HCT116 (cell line): ENCODE results near the gene RPS2. TPM values are rescaled to one million over a fixed set of nuclear protein-coding genes. Genes with fewer than 3 reads are reported as not detected.

Experiments
- ATAC-seq: fragments of 200-7000 bp; cut with Tn5 transposase; 2 replicates; pipeline ENCODE4 v1.9.1; 2020; ENCODE audit warnings: mild to moderate bottlenecking, moderate library complexity
- BruUV-seq: library from RNA; stranded (reverse); fragments of 400-500 nt; replicated peaks from 2 replicates; lab custom pipeline; 2021; lab: Mats Ljungman, UMichigan
- CTCF ChIA-PET: fragments of 300-600 bp; sonication (Branson Sonifier 250); formaldehyde crosslinking; loops from one replicate; lab custom pipeline; 2021; ENCODE audit warnings: antibody characterized with exemption; lab: Charles Lee
- POLR2A ChIA-PET: fragments of 300-600, 350-600 bp; sonication (Branson Sonifier 250); formaldehyde crosslinking; loops from one replicate; lab custom pipeline; 2021; ENCODE audit warnings: antibody characterized with exemption; lab: Charles Lee
- RAD21 ChIA-PET, 2 experiments: fragments of 300-600 bp; sonication (Branson Sonifier 250); formaldehyde crosslinking; loops; one replicate each; lab custom pipeline; 2023; ENCODE audit warnings: low total read pairs in 2 of 2; ENCODE audit not compliant: uncharacterized antibody in 2 of 2, unreplicated experiment in 2 of 2, low non-redundant PET in 1 of 2; lab: Charles Lee
- DNase-seq: peaks from one replicate; pipeline ENCODE4 v3.0.0-alpha.2; 2010; ENCODE audit warnings: low read depth, low spot score
- H2AFZ ChIP-seq: fragments of 200-600 bp; shearing (Covaris generic), sonication (generic); 2 replicates; pipeline ENCODE4 v1.6.1; 2017; ENCODE audit warnings: low read depth, mixed run types, mixed read lengths, antibody characterized with exemption, low read length; ENCODE audit not compliant: poor library complexity, severe bottlenecking
- H3K27ac ChIP-seq: 2 replicates; pipeline ENCODE4 v1.5.1; 2012; ENCODE audit warnings: low read depth, low read length
- H3K27me3 ChIP-seq: fragments of 200-600 bp; sonication (generic); 2 replicates; pipeline ENCODE4 v1.6.1; 2016; ENCODE audit warnings: mixed run types, low read length, mixed read lengths; ENCODE audit not compliant: insufficient read depth
- H3K36me3 ChIP-seq, 2 experiments: fragments of 200-500 bp in 1 of 2; fragments of 200-600 bp in 1 of 2; sonication (Bioruptor generic) in 1 of 2; sonication (generic) in 1 of 2; 2 replicates each; pipeline versions ENCODE4 v1.5.1 to v1.6.1; 2014 to 2016; ENCODE audit warnings: low read length in 2 of 2, inconsistent platforms in 1 of 2, mixed read lengths in 1 of 2, mixed run types in 1 of 2; ENCODE audit not compliant: insufficient read depth in 2 of 2, control insufficient read depth in 1 of 2
- H3K4me1 ChIP-seq, 2 experiments: fragments of 200-600 bp in 1 of 2; sonication (generic) in 1 of 2; 2 replicates each; pipeline versions ENCODE4 v1.5.1 to v1.6.1; 2012 to 2017; ENCODE audit warnings: low read length in 2 of 2, inconsistent platforms in 1 of 2, mild to moderate bottlenecking in 1 of 2, mixed read lengths in 1 of 2, mixed run types in 1 of 2, moderate library complexity in 1 of 2; ENCODE audit not compliant: insufficient read depth in 2 of 2, control insufficient read depth in 1 of 2
- H3K4me2 ChIP-seq: fragments of 200-600 bp; sonication (generic); 2 replicates; pipeline ENCODE4 v1.6.1; 2017; ENCODE audit warnings: mixed run types, low read length, mixed read lengths
- H3K4me3 ChIP-seq, 2 experiments: fragments of 200-600 bp in 1 of 2; sonication (generic) in 1 of 2; replicated peaks in 1 of 2; 2 replicates each; pipeline ENCODE4 v1.5.1; 2011 to 2016; ENCODE audit warnings: low read length in 2 of 2, control low read depth in 1 of 2, low read depth in 1 of 2, mild to moderate bottlenecking in 1 of 2, mixed read lengths in 1 of 2, mixed run types in 1 of 2
- H3K79me2 ChIP-seq: fragments of 200-600 bp; sonication (generic); 2 replicates; pipeline ENCODE4 v1.6.1; 2017; ENCODE audit warnings: mild to moderate bottlenecking, mixed run types, low read length, moderate library complexity, mixed read lengths; ENCODE audit not compliant: insufficient read depth
- H3K9ac ChIP-seq: fragments of 200-600 bp; sonication (generic); 2 replicates; pipeline ENCODE4 v1.6.1; 2016; ENCODE audit warnings: low read length, mixed read lengths
- H3K9me2 ChIP-seq: fragments of 200-600 bp; sonication (generic), shearing (Covaris generic); 2 replicates; pipeline ENCODE4 v1.6.1; 2017; ENCODE audit warnings: mixed run types, mild to moderate bottlenecking, moderate library complexity; ENCODE audit not compliant: insufficient read depth
- H3K9me3 ChIP-seq, 2 experiments: fragments of 200-500 bp in 1 of 2; fragments of 200-600 bp in 1 of 2; sonication (Bioruptor generic) in 1 of 2; sonication (generic) in 1 of 2; 2 replicates each; pipeline ENCODE4 v1.6.1; 2014 to 2017; ENCODE audit warnings: low read length in 2 of 2, mixed read lengths in 2 of 2, inconsistent platforms in 1 of 2, low read depth in 1 of 2, mild to moderate bottlenecking in 1 of 2, mixed run types in 1 of 2, moderate library complexity in 1 of 2; ENCODE audit not compliant: control insufficient read depth in 1 of 2, insufficient read depth in 1 of 2
- H4K20me1 ChIP-seq: fragments of 200-600 bp; sonication (generic), shearing (Covaris generic); 2 replicates; pipeline ENCODE4 v1.6.1; 2017; ENCODE audit warnings: mixed run types, mild to moderate bottlenecking, moderate library complexity; ENCODE audit not compliant: insufficient read depth
- CEBPB ChIP-seq: IDR thresholded peaks from 2 replicates; pipeline ENCODE4 v1.6.1; 2012; ENCODE audit warnings: low read depth
- ELF1 ChIP-seq: IDR thresholded peaks from 2 replicates; pipeline ENCODE4 v1.6.1; 2012; ENCODE audit warnings: low read depth, borderline replicate concordance
- FOSL1 ChIP-seq: IDR thresholded peaks from 2 replicates; pipeline ENCODE4 v1.6.1; 2012; ENCODE audit warnings: low read depth
- JUND ChIP-seq: IDR thresholded peaks from 2 replicates; pipeline ENCODE4 v1.6.1; 2012
- POLR2AphosphoS5 ChIP-seq: IDR thresholded peaks from 2 replicates; pipeline ENCODE4 v1.6.1; 2011; ENCODE audit warnings: mild to moderate bottlenecking, low read depth, low read length, moderate library complexity
- SIN3A ChIP-seq: IDR thresholded peaks from 2 replicates; pipeline ENCODE4 v1.6.1; 2012; ENCODE audit warnings: low read depth
- YY1 ChIP-seq: IDR thresholded peaks from 2 replicates; pipeline ENCODE4 v1.6.1; 2011; ENCODE audit warnings: low read length, low read depth, moderate library complexity, mild to moderate bottlenecking; ENCODE audit not compliant: insufficient replicate concordance; ENCODE audit errors: extremely low read depth
- ZFX ChIP-seq: fragments of 450-650 bp; IDR thresholded peaks from 2 replicates; pipeline ENCODE4 v1.6.1; 2017
- ZNF274 ChIP-seq: fragments of 200-500 bp; sonication (Bioruptor generic); IDR thresholded peaks from 2 replicates; pipeline ENCODE4 v1.6.1; 2014; ENCODE audit warnings: mild to moderate bottlenecking, low read depth, low read length, inconsistent platforms
- intact Hi-C: fragments of 100-400 bp; cut with micrococcal nuclease; formaldehyde crosslinking; loops from 2 replicates; pipeline ENCODE4 v1.10.0; 2022
- total RNA-seq: library from RNA; stranded (reverse); gene quantifications from one replicate; pipeline ENCODE4 v1.2.1, GENCODE V29; 2021; ENCODE audit not compliant: unreplicated experiment
- TF ChIP-seq, protein P1 (sequence below): IDR thresholded peaks from 2 replicates; pipeline ENCODE4 v1.6.1; 2012; ENCODE audit warnings: low read depth
- TF ChIP-seq, protein P2 (sequence below), 3 experiments: fragments of 200-600 bp in 1 of 3; sonication (generic) in 1 of 3; IDR thresholded peaks in 2 of 3; conservative IDR thresholded peaks in 1 of 3; 2 replicates each; pipeline ENCODE4 v1.5.1; 2012 to 2017; ENCODE audit warnings: low read depth in 2 of 3, low read length in 2 of 3, antibody characterized with exemption in 1 of 3, borderline replicate concordance in 1 of 3, control low read depth in 1 of 3, mild to moderate bottlenecking in 1 of 3, mixed read lengths in 1 of 3, mixed run types in 1 of 3, moderate library complexity in 1 of 3; ENCODE audit not compliant: insufficient read depth in 1 of 3

The RPS2 gene
- total RNA-seq, 1 experiment from 2014 or later = 6,265 TPM

DNA sequence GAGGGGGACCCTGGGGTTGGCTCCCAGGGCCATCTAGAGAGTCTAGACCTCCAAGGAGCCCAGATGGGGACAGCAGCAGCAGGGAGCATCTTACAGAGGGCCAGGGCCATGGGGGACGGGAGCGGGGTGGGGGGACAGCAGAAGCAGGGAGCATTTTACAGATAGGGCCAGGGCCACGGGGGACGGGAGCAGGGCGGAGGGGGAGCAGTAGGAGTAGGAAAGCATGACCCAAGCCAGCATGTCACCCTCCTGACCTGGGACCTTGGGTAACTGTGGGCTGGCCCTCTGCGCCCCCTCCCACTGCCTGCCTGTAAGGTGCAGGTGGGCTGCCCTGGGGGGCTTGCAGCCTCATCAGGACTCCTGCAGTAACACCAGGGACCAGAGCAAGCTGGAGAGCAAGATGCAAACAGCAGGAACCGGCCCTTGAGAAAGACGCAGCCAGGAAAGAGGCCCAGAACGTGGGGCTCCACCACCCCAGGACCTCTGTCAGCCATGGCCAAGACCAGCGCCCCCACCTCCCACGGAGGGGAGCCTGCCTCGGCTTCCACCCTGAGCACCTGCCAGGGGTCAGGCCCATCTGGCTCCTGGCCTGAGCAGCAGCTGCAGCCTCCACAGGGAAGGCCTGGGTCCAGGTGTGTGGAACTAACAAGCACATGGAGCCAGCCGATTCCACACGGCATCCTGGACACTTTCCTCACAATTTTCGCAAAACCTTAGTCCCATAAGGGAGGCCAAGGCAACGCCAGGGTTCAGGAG, 42.6 kb upstream of the RPS2 start:
- H4K20me1 ChIP-seq = peaks cover 9% of the 10 kb centered on the region; the same call in 1 of the 2 replicates
- RAD21 ChIA-PET = no interaction called here
- no peak for DNase-seq
- no TSS peak for BruUV-seq
- TF ChIP-seq ZNF274 = no peak
- no peak for TF ChIP-seq ELF1
- TF ChIP-seq POLR2AphosphoS5 = no peak
- no peak for TF ChIP-seq ZFX
- TF ChIP-seq, protein P1, sequence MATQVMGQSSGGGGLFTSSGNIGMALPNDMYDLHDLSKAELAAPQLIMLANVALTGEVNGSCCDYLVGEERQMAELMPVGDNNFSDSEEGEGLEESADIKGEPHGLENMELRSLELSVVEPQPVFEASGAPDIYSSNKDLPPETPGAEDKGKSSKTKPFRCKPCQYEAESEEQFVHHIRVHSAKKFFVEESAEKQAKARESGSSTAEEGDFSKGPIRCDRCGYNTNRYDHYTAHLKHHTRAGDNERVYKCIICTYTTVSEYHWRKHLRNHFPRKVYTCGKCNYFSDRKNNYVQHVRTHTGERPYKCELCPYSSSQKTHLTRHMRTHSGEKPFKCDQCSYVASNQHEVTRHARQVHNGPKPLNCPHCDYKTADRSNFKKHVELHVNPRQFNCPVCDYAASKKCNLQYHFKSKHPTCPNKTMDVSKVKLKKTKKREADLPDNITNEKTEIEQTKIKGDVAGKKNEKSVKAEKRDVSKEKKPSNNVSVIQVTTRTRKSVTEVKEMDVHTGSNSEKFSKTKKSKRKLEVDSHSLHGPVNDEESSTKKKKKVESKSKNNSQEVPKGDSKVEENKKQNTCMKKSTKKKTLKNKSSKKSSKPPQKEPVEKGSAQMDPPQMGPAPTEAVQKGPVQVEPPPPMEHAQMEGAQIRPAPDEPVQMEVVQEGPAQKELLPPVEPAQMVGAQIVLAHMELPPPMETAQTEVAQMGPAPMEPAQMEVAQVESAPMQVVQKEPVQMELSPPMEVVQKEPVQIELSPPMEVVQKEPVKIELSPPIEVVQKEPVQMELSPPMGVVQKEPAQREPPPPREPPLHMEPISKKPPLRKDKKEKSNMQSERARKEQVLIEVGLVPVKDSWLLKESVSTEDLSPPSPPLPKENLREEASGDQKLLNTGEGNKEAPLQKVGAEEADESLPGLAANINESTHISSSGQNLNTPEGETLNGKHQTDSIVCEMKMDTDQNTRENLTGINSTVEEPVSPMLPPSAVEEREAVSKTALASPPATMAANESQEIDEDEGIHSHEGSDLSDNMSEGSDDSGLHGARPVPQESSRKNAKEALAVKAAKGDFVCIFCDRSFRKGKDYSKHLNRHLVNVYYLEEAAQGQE = no peak
- no peak for TF ChIP-seq FOSL1
- no peak for TF ChIP-seq YY1
- no peak for TF ChIP-seq JUND
- TF ChIP-seq SIN3A = no peak
- TF ChIP-seq CEBPB = no peak
- TF ChIP-seq, protein P2, sequence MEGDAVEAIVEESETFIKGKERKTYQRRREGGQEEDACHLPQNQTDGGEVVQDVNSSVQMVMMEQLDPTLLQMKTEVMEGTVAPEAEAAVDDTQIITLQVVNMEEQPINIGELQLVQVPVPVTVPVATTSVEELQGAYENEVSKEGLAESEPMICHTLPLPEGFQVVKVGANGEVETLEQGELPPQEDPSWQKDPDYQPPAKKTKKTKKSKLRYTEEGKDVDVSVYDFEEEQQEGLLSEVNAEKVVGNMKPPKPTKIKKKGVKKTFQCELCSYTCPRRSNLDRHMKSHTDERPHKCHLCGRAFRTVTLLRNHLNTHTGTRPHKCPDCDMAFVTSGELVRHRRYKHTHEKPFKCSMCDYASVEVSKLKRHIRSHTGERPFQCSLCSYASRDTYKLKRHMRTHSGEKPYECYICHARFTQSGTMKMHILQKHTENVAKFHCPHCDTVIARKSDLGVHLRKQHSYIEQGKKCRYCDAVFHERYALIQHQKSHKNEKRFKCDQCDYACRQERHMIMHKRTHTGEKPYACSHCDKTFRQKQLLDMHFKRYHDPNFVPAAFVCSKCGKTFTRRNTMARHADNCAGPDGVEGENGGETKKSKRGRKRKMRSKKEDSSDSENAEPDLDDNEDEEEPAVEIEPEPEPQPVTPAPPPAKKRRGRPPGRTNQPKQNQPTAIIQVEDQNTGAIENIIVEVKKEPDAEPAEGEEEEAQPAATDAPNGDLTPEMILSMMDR (IDR thresholded peaks at IDR 0.05 in 2 of 3, conservative IDR thresholded peaks at IDR 0.05 in 1 of 3; ENCODE audit: borderline replicate concordance in 1 of 3, insufficient read depth in 1 of 3, low read depth in 2 of 3, low read length in 2 of 3) = no peak
- TF ChIP-seq, all 23 proteins: peak for 0
- ChIA-PET CTCF (interaction anchor here (1.2 kb wide), 1 partner anchor 133 kb away, joined by 5 read pairs; no protein-coding TSS in a partner anchor), POLR2A (interaction anchor here (0.6 to 1.4 kb wide), 3 partner anchors 9 to 148 kb away, joined by 3 read pairs; partner anchors contain the start of genes NPW and TRAF7)
- no peaks in the 10 kb centered on the region for H3K9me2 ChIP-seq
- no peaks in the 10 kb centered on the region for H3K27me3 ChIP-seq
- H3K4me1 ChIP-seq = peaks cover 28 to 62% of the 10 kb centered on the region in 2 experiments
- H3K4me3 ChIP-seq = peak overlapping the region in 1 of 2 experiments; percentile 79; a peak in 1 of 4 replicates
- peak overlapping the region; percentile 92 for H3K4me2 ChIP-seq
- peaks cover 78% of the 10 kb centered on the region for H3K79me2 ChIP-seq
- peaks cover 6 to 19% of the 10 kb centered on the region in 2 experiments; a peak in 3 of 4 replicates for H3K36me3 ChIP-seq
- H2AFZ ChIP-seq = no peak overlapping the region
- peak overlapping the region; percentile 97 for H3K9ac ChIP-seq
- ATAC-seq = no peak
- peak overlapping the region; percentile 92 for H3K27ac ChIP-seq
- H3K9me3 ChIP-seq = no peaks in the 10 kb centered on the region
- intact Hi-C loops = no loop called here
